ENCODE results near the gene MAST4.

DNA sequence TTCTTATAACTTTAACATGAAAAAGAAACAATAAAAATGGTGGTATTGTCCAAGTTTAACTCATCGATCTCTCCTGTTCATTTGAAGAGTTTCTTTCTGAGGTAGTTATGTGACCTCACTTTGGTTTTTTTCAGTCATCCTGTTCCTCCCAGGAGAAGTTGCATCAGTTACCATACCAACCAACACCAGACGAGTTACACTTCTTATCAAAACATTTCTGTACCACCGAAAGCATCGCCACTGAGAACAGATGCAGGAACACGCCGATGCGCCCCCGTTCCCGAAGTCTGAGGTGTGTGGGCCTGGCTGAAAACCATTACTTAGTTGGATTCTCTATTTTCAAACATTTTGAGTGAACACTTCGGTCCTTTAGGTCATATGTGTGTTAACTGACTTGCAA lies 504.1 kb downstream of the MAST4 start:
- TF ChIP-seq, protein P1, sequence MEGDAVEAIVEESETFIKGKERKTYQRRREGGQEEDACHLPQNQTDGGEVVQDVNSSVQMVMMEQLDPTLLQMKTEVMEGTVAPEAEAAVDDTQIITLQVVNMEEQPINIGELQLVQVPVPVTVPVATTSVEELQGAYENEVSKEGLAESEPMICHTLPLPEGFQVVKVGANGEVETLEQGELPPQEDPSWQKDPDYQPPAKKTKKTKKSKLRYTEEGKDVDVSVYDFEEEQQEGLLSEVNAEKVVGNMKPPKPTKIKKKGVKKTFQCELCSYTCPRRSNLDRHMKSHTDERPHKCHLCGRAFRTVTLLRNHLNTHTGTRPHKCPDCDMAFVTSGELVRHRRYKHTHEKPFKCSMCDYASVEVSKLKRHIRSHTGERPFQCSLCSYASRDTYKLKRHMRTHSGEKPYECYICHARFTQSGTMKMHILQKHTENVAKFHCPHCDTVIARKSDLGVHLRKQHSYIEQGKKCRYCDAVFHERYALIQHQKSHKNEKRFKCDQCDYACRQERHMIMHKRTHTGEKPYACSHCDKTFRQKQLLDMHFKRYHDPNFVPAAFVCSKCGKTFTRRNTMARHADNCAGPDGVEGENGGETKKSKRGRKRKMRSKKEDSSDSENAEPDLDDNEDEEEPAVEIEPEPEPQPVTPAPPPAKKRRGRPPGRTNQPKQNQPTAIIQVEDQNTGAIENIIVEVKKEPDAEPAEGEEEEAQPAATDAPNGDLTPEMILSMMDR (IDR thresholded peaks at IDR 0.05) = no peak
- no peak for TF ChIP-seq EZH2 (IDR thresholded peaks at IDR 0.05; ENCODE audit: borderline replicate concordance, insufficient read depth, low read depth, low read length, poor library complexity, severe bottlenecking)

All from B cell (primary cell).